ENCODE data around the gene AHDC1. TPM values are rescaled to one million over a fixed set of nuclear protein-coding genes. Genes with fewer than 3 reads are reported as not detected.

The AHDC1 gene
- total RNA-seq, 1 experiment from 2014 or later, result 33.7 TPM

GRCh38 chr1:27574001-27574781, 29.8 kb downstream of the AHDC1 start:
- POLR2A ChIA-PET, result no interaction called here
- Histone ChIP-seq H3K4me3 (replicated peaks in 1 of 2; ENCODE audit: low read depth in 1 of 2, low read length in 2 of 2) (no peak overlapping the region), H3K36me3 (ENCODE audit: control insufficient read depth in 1 of 2, insufficient read depth in 2 of 2, low read length in 2 of 2) (no peaks in the 10 kb centered on the region), H3K27ac (ENCODE audit: low read depth, low read length) (no peak overlapping the region), H3K9ac (ENCODE audit: low read length) (no peak overlapping the region), H2AFZ (ENCODE audit: low read depth, low read length, poor library complexity, severe bottlenecking) (no peak overlapping the region), H3K9me3 (ENCODE audit: control insufficient read depth in 1 of 2, insufficient read depth in 1 of 2, low read depth in 1 of 2, low read length in 2 of 2) (no peaks in the 10 kb centered on the region), H3K4me2 (ENCODE audit: low read length) (no peak overlapping the region), H3K4me1 (ENCODE audit: control insufficient read depth in 1 of 2, insufficient read depth in 2 of 2, low read length in 2 of 2) (peaks cover 41 to 53% of the 10 kb centered on the region in 2 experiments), H3K9me2 (ENCODE audit: insufficient read depth) (no peaks in the 10 kb centered on the region), H3K79me2 (ENCODE audit: insufficient read depth, low read length) (peaks cover 60% of the 10 kb centered on the region), H4K20me1 (ENCODE audit: insufficient read depth) (no peaks in the 10 kb centered on the region; the same call in 1 of the 2 replicates), H3K27me3 (ENCODE audit: insufficient read depth, low read length) (no peaks in the 10 kb centered on the region)
- DNase-seq (ENCODE audit: low read depth, low spot score), result no peak
- no TSS peak for BruUV-seq (replicated peaks)
- TF ChIP-seq RAD21 (IDR thresholded peaks at IDR 0.05; ENCODE audit: low read depth) (no peak), CTCF (IDR thresholded peaks at IDR 0.05 in 2 of 3, conservative IDR thresholded peaks at IDR 0.05 in 1 of 3; ENCODE audit: borderline replicate concordance in 1 of 3, insufficient read depth in 1 of 3, low read depth in 2 of 3, low read length in 2 of 3) (no peak), TCF7L2 (IDR thresholded peaks at IDR 0.05; ENCODE audit: borderline replicate concordance, extremely low read depth, insufficient read depth, insufficient read length) (no peak), FOSL1 (IDR thresholded peaks at IDR 0.05; ENCODE audit: low read depth) (no peak), EGR1 (IDR thresholded peaks at IDR 0.05; ENCODE audit: low read depth) (no peak), SP1 (IDR thresholded peaks at IDR 0.05; ENCODE audit: low read depth) (no peak), CEBPB (IDR thresholded peaks at IDR 0.05; ENCODE audit: low read depth) (no peak), ZNF274 (IDR thresholded peaks at IDR 0.05; ENCODE audit: low read depth, low read length) (no peak), YY1 (IDR thresholded peaks at IDR 0.05; ENCODE audit: extremely low read depth, insufficient replicate concordance, low read depth, low read length) (no peak), EZH2 (IDR thresholded peaks at IDR 0.05) (no peak), REST (IDR thresholded peaks at IDR 0.05; ENCODE audit: low read depth) (no peak), EZH2phosphoT487 (IDR thresholded peaks at IDR 0.05; ENCODE audit: borderline replicate concordance) (no peak)
- CTCF ChIA-PET, result interaction anchor here (0.7 kb wide), 1 partner anchor 17 kb away, joined by 3 read pairs; no protein-coding TSS in a partner anchor
- ATAC-seq, result no peak
- RAD21 ChIA-PET (ENCODE audit: low non-redundant PET in 1 of 2, low total read pairs in 2 of 2, uncharacterized antibody in 2 of 2, unreplicated experiment in 2 of 2), result no interaction called here
- intact Hi-C loops (cut with micrococcal nuclease), result no loop called here

All from HCT116 (cell line).